Panc1 (cell line): ENCODE data around the gene SELENOI. TPM values are rescaled to one million over a fixed set of nuclear protein-coding genes. Genes with fewer than 3 reads are reported as not detected.

Source experiments
- ATAC-seq: fragments of 200-7000 bp; cut with Tn5 transposase; 2 replicates; pipeline ENCODE4 v1.9.1; 2020; ENCODE audit warnings: mild to moderate bottlenecking, moderate library complexity
- BruUV-seq: library from RNA; stranded (reverse); fragments of 400-500 nt; replicated peaks from 2 replicates; lab custom pipeline; 2021; lab: Mats Ljungman, UMichigan
- CTCF ChIA-PET: fragments of 300-600 bp; sonication (Branson Sonifier 250); formaldehyde crosslinking; loops from one replicate; lab custom pipeline; 2022; ENCODE audit warnings: antibody characterized with exemption; lab: Charles Lee
- POLR2A ChIA-PET: fragments of 300-600 bp; sonication (Branson Sonifier 250); formaldehyde crosslinking; loops from one replicate; lab custom pipeline; 2022; ENCODE audit warnings: antibody characterized with exemption; lab: Charles Lee
- DNase-seq: peaks from one replicate; pipeline ENCODE4 v3.0.0-alpha.2; 2010; ENCODE audit warnings: low read depth, low spot score
- H3K27ac ChIP-seq: 2 replicates; pipeline ENCODE4 v1.5.1; 2011; ENCODE audit warnings: mild to moderate bottlenecking, low read length, inconsistent platforms
- H3K27me3 ChIP-seq: fragments of 200-500 bp; sonication (Bioruptor generic); 2 replicates; pipeline ENCODE4 v1.6.0; 2014; ENCODE audit warnings: low read length, inconsistent platforms; ENCODE audit not compliant: control insufficient read depth, insufficient read depth
- H3K36me3 ChIP-seq: fragments of 200-500 bp; sonication (Bioruptor generic); 2 replicates; pipeline ENCODE4 v1.5.1; 2014; ENCODE audit warnings: inconsistent platforms, mild to moderate bottlenecking, low read length, moderate library complexity; ENCODE audit not compliant: control insufficient read depth, insufficient read depth
- H3K4me1 ChIP-seq: 2 replicates; pipeline ENCODE4 v1.5.1; 2011; ENCODE audit warnings: inconsistent platforms, mild to moderate bottlenecking, low read length, moderate library complexity; ENCODE audit not compliant: control insufficient read depth, insufficient read depth
- H3K4me3 ChIP-seq, 2 experiments: 2 replicates each; pipeline ENCODE4 v1.5.1; 2011 to 2012; ENCODE audit warnings: low read depth in 2 of 2, low read length in 2 of 2, mild to moderate bottlenecking in 2 of 2, inconsistent platforms in 1 of 2, moderate library complexity in 1 of 2
- H3K9me3 ChIP-seq: fragments of 200-500 bp; sonication (Bioruptor generic); 2 replicates; pipeline ENCODE4 v1.5.1; 2014; ENCODE audit warnings: low read depth, mild to moderate bottlenecking, inconsistent platforms, low read length, moderate library complexity; ENCODE audit not compliant: control insufficient read depth, insufficient read depth
- CTCF ChIP-seq: fragments of 450-650 bp; IDR thresholded peaks from 2 replicates; pipeline ENCODE4 v1.5.1; 2017; ENCODE audit warnings: mild to moderate bottlenecking
- POLR2AphosphoS5 ChIP-seq: IDR thresholded peaks from 2 replicates; pipeline ENCODE4 v1.6.1; 2012; ENCODE audit warnings: mild to moderate bottlenecking, low read depth, low read length, moderate library complexity
- REST ChIP-seq, 2 experiments: IDR thresholded peaks; 2 replicates each; pipeline ENCODE4 v1.6.1; 2011 to 2012; ENCODE audit warnings: low read depth in 2 of 2, control low read depth in 1 of 2, low read length in 1 of 2, mild to moderate bottlenecking in 1 of 2, moderate library complexity in 1 of 2; ENCODE audit not compliant: insufficient read depth in 1 of 2
- SIN3A ChIP-seq: IDR thresholded peaks from 2 replicates; pipeline ENCODE4 v1.6.1; 2012; ENCODE audit warnings: low read depth, mild to moderate bottlenecking, low read length, moderate library complexity, borderline replicate concordance; ENCODE audit not compliant: insufficient read depth
- TCF7L2 ChIP-seq: IDR thresholded peaks from 2 replicates; pipeline ENCODE4 v1.6.1; 2011; ENCODE audit warnings: mild to moderate bottlenecking, low read depth, low read length, inconsistent platforms
- in situ Hi-C: cut with HindIII; loops from 2 replicates; pipeline ENCODE4 v1.10.0; 2016; ENCODE audit warnings: low sequenced_read_pairs, low pct_unique_long_range_greater_than_20kb
- intact Hi-C: fragments of 100-400 bp; cut with micrococcal nuclease; formaldehyde crosslinking; loops from one replicate; pipeline ENCODE4 v1.10.0; 2022; ENCODE audit not compliant: unreplicated experiment
- total RNA-seq: library from RNA; stranded (reverse); gene quantifications from one replicate; pipeline ENCODE4 v1.2.1, GENCODE V29; 2021; ENCODE audit not compliant: unreplicated experiment

Gene SELENOI
- total RNA-seq, 1 experiment from 2014 or later = 28.5 TPM

GRCh38 chr2:26297061-26297460 lies 48.9 kb upstream of the SELENOI start:
- no peaks in the 10 kb centered on the region for H3K27me3 ChIP-seq
- ATAC-seq = no peak
- ChIA-PET CTCF (interaction anchor here (0.7 kb wide), 1 partner anchor 544 kb away, joined by 3 read pairs; no protein-coding TSS in a partner anchor), POLR2A (no interaction called here)
- intact Hi-C loops (no loop called here), in situ Hi-C loops (no loop called here)
- TF ChIP-seq TCF7L2 (no peak), POLR2AphosphoS5 (no peak), SIN3A (no peak), CTCF (no peak), REST (IDR thresholded peaks at IDR 0.05; ENCODE audit: insufficient read depth in 1 of 2, low read depth in 2 of 2, low read length in 1 of 2) (no peak)
- H3K9me3 ChIP-seq = no peaks in the 10 kb centered on the region
- H3K36me3 ChIP-seq = no peaks in the 10 kb centered on the region
- H3K4me1 ChIP-seq = peaks cover 5% of the 10 kb centered on the region
- no peak for DNase-seq
- no peak overlapping the region for H3K4me3 ChIP-seq
- no TSS peak for BruUV-seq
- no peak overlapping the region for H3K27ac ChIP-seq

GRCh38 chr2:26298286-26298637 lies 47.7 kb upstream of the SELENOI start:
- Histone ChIP-seq H3K36me3 (no peaks in the 10 kb centered on the region), H3K9me3 (no peaks in the 10 kb centered on the region), H3K4me3 (no peak overlapping the region), H3K27ac (no peak overlapping the region), H3K4me1 (peaks cover 5% of the 10 kb centered on the region), H3K27me3 (no peaks in the 10 kb centered on the region)
- BruUV-seq = no TSS peak
- no peak for ATAC-seq
- in situ Hi-C loops = no loop called here
- ChIA-PET POLR2A (no interaction called here), CTCF (no interaction called here)
- TF ChIP-seq POLR2AphosphoS5 = no peak
- DNase-seq = no peak
- intact Hi-C loops = no loop called here

GRCh38 chr2:26298638-26299393 lies 47.1 kb upstream of the SELENOI start:
- intact Hi-C loops (no loop called here), in situ Hi-C loops (no loop called here)
- DNase-seq (no peak), ATAC-seq (peak; percentile 84)
- no peaks in the 10 kb centered on the region for H3K36me3 ChIP-seq
- peak overlapping the region; percentile 34 to 57 for H3K4me3 ChIP-seq
- no peaks in the 10 kb centered on the region for H3K27me3 ChIP-seq
- ChIA-PET POLR2A (no interaction called here), CTCF (no interaction called here)
- TF ChIP-seq TCF7L2 (no peak), CTCF (no peak), POLR2AphosphoS5 (no peak), SIN3A (no peak), REST (IDR thresholded peaks at IDR 0.05; ENCODE audit: insufficient read depth in 1 of 2, low read depth in 2 of 2, low read length in 1 of 2) (no peak)
- H3K27ac ChIP-seq = peak overlapping the region; percentile 77
- H3K9me3 ChIP-seq = no peaks in the 10 kb centered on the region
- H3K4me1 ChIP-seq = peaks cover 5% of the 10 kb centered on the region
- BruUV-seq = no TSS peak
